Mesenchymal stem cell (in vitro differentiated cells and primary cell): Measurements from ENCODE around the gene VPS54.

Source experiments
- DNase-seq: peaks from one replicate; pipeline ENCODE4 v3.0.0-alpha.2; 2013
- H2AFZ ChIP-seq: one replicate; pipeline ENCODE4 v1.6.1; 2013; ENCODE audit warnings: low read depth, mild to moderate bottlenecking, control low read depth, inconsistent platforms, low read length, moderate library complexity
- H2AK5ac ChIP-seq: 2 replicates; pipeline ENCODE4 v1.6.1; 2013; ENCODE audit warnings: low read length, moderate library complexity, mild to moderate bottlenecking, inconsistent platforms; ENCODE audit not compliant: severe bottlenecking
- H2BK120ac ChIP-seq: one replicate; pipeline ENCODE4 v1.6.1; 2013; ENCODE audit warnings: low read depth, mild to moderate bottlenecking, inconsistent platforms, low read length, moderate library complexity
- H2BK12ac ChIP-seq, 2 experiments: one replicate each; pipeline ENCODE4 v1.6.1; 2013; ENCODE audit warnings: inconsistent platforms in 2 of 2, low read length in 2 of 2, mild to moderate bottlenecking in 2 of 2, moderate library complexity in 2 of 2, control low read depth in 1 of 2
- H2BK15ac ChIP-seq: one replicate; pipeline ENCODE4 v1.6.1; 2013; ENCODE audit warnings: mild to moderate bottlenecking, low read depth, inconsistent platforms; ENCODE audit not compliant: poor library complexity, severe bottlenecking
- H2BK5ac ChIP-seq: 2 replicates; pipeline ENCODE4 v1.6.1; 2013; ENCODE audit warnings: low read depth, mild to moderate bottlenecking, low read length, control low read depth, inconsistent platforms; ENCODE audit not compliant: poor library complexity, severe bottlenecking
- H3K14ac ChIP-seq, 2 experiments: one replicate each; pipeline ENCODE4 v1.6.1; 2013; ENCODE audit warnings: inconsistent platforms in 2 of 2, low read length in 2 of 2, control low read depth in 1 of 2, mild to moderate bottlenecking in 1 of 2, moderate library complexity in 1 of 2
- H3K18ac ChIP-seq, 2 experiments: one replicate each; pipeline ENCODE4 v1.6.1; 2013; ENCODE audit warnings: inconsistent platforms in 2 of 2, low read length in 2 of 2, control low read depth in 1 of 2, low read depth in 1 of 2, mild to moderate bottlenecking in 1 of 2
- H3K23ac ChIP-seq, 2 experiments: one replicate each; pipeline ENCODE4 v1.6.1; 2013; ENCODE audit warnings: inconsistent platforms in 2 of 2, low read length in 2 of 2, mild to moderate bottlenecking in 2 of 2, moderate library complexity in 2 of 2, control low read depth in 1 of 2
- H3K27ac ChIP-seq: 2 replicates; pipeline ENCODE4 v1.5.1; 2013; ENCODE audit warnings: mild to moderate bottlenecking, moderate library complexity, low read length, control low read depth, inconsistent platforms; ENCODE audit not compliant: poor library complexity, severe bottlenecking
- H3K27me3 ChIP-seq, 2 experiments: 2 replicates each; pipeline versions ENCODE4 v1.6.1 to v1.7.0; 2013; ENCODE audit warnings: low read length in 2 of 2, mild to moderate bottlenecking in 2 of 2, moderate library complexity in 2 of 2, control low read depth in 1 of 2, inconsistent platforms in 1 of 2; ENCODE audit not compliant: control insufficient read depth in 1 of 2, insufficient read depth in 1 of 2
- H3K36me3 ChIP-seq, 2 experiments: 2 replicates each; pipeline versions ENCODE4 v1.6.1 to v1.7.0; 2013; ENCODE audit warnings: low read length in 2 of 2, control low read depth in 1 of 2, inconsistent platforms in 1 of 2, low read depth in 1 of 2, mild to moderate bottlenecking in 1 of 2; ENCODE audit not compliant: insufficient read depth in 2 of 2, control insufficient read depth in 1 of 2
- H3K4ac ChIP-seq, 2 experiments: one replicate each; pipeline ENCODE4 v1.6.1; 2013; ENCODE audit warnings: inconsistent platforms in 2 of 2, low read length in 2 of 2, mild to moderate bottlenecking in 2 of 2, moderate library complexity in 2 of 2, control low read depth in 1 of 2, low read depth in 1 of 2
- H3K4me1 ChIP-seq: 2 replicates; pipeline ENCODE4 v1.6.1; 2013; ENCODE audit warnings: low read depth, low read length, control low read depth; ENCODE audit not compliant: control insufficient read depth, insufficient read depth
- H3K4me2 ChIP-seq: 2 replicates; pipeline ENCODE4 v1.6.1; 2013; ENCODE audit warnings: low read length, mild to moderate bottlenecking, inconsistent platforms; ENCODE audit not compliant: poor library complexity, severe bottlenecking
- H3K4me3 ChIP-seq, 2 experiments: 2 replicates each; pipeline versions ENCODE4 v1.5.1 to v1.7.0; 2013; ENCODE audit warnings: low read length in 2 of 2, mild to moderate bottlenecking in 2 of 2, control low read depth in 1 of 2, low read depth in 1 of 2; ENCODE audit not compliant: insufficient read depth in 1 of 2
- H3K79me1 ChIP-seq: replicated peaks from 2 replicates; pipeline ENCODE4 v1.6.1; 2013; ENCODE audit warnings: mild to moderate bottlenecking, control low read depth, low read length, inconsistent platforms; ENCODE audit not compliant: poor library complexity, severe bottlenecking
- H3K9ac ChIP-seq: 2 replicates; pipeline ENCODE4 v1.7.0; 2013; ENCODE audit warnings: mild to moderate bottlenecking, low read length, moderate library complexity
- H3K9me3 ChIP-seq: 2 replicates; pipeline ENCODE4 v1.7.0; 2013; ENCODE audit warnings: mild to moderate bottlenecking, low read length; ENCODE audit not compliant: control insufficient read depth
- H4K8ac ChIP-seq: one replicate; pipeline ENCODE4 v1.6.1; 2013; ENCODE audit warnings: inconsistent platforms, mild to moderate bottlenecking, low read length, moderate library complexity
- H4K91ac ChIP-seq: one replicate; pipeline ENCODE4 v1.6.1; 2013; ENCODE audit warnings: mild to moderate bottlenecking, low read length, inconsistent platforms
- WGBS: methylation state at CpG from one replicate; pipeline ENCODE4 v1.1.7; 2013; ENCODE audit warnings: mixed read lengths; 5-methylcytosine and 5-hydroxymethylcytosine counted together

Gene VPS54

DNA sequence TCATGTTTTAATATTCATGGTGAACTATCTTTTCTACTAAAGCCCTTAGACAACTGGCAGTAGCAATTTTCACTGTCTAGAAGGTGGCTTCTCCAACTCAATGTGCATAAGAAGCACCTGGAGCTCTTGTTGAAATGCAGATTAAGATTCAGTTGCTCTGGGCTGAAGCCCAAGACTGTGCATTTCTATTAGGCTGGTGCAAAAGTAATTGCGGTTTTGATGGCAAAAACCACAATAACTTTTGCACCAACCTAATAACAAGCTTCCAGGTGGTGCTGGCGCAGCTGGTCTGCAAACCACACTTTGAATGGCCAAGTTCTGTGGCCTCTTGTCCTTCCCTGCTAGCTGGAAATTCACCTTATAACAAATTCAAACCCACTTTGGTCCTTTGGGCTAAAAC is 26.7 kb upstream of the VPS54 start:
- Histone ChIP-seq H4K91ac (no peak overlapping the region), H3K79me1 (no peaks in the 10 kb centered on the region), H3K4me2 (no peak overlapping the region), H3K4me1 (peaks cover 2% of the 10 kb centered on the region), H3K4ac (no peak overlapping the region), H4K8ac (no peak overlapping the region), H3K36me3 (no peaks in the 10 kb centered on the region), H3K27me3 (no peaks in the 10 kb centered on the region), H2AK5ac (no peak overlapping the region), H3K27ac (no peak overlapping the region), H2BK120ac (no peak overlapping the region), H3K18ac (no peak overlapping the region), H3K9ac (no peak overlapping the region), H2BK15ac (no peak overlapping the region), H2AFZ (no peak overlapping the region), H2BK5ac (no peak overlapping the region), H3K14ac (no peak overlapping the region), H3K4me3 (no peak overlapping the region), H2BK12ac (no peak overlapping the region), H3K9me3 (no peaks in the 10 kb centered on the region), H3K23ac (no peak overlapping the region)
- DNase-seq: no peak
- WGBS: 95% methylated on average over 2 of the region's 2 CpGs

DNA sequence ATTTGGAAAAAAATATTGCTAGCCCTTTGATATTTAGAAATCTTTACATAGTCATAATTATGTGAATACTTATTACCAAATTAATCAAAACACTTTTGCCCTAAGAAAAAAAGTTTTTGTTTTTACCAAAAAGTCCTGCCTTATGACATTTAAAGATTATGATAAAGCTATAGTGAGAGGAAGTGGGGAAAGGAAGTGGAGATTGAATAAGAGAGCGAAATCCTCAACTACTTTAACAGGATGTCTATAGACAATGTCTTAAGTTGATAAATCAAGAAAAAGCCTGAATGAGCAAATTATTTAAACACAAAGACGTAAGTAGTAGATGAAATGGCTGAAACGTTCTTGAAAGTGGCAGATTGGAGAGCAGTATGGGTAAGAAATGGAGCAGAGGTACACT is 20.9 kb upstream of the VPS54 start:
- H2AFZ ChIP-seq: no peak overlapping the region
- H2BK5ac ChIP-seq: no peak overlapping the region
- no peak overlapping the region for H3K14ac ChIP-seq
- H3K79me1 ChIP-seq: no peaks in the 10 kb centered on the region
- H3K4me2 ChIP-seq: no peak overlapping the region
- no peak overlapping the region for H3K4me3 ChIP-seq
- DNase-seq: no peak
- H2AK5ac ChIP-seq: no peak overlapping the region
- no peak overlapping the region for H2BK15ac ChIP-seq
- H2BK12ac ChIP-seq: no peak overlapping the region
- no peak overlapping the region for H3K23ac ChIP-seq
- no peak overlapping the region for H3K27ac ChIP-seq
- no peak overlapping the region for H3K18ac ChIP-seq
- no peaks in the 10 kb centered on the region for H3K27me3 ChIP-seq
- H3K9ac ChIP-seq: no peak overlapping the region
- H3K36me3 ChIP-seq: no peaks in the 10 kb centered on the region
- H2BK120ac ChIP-seq: no peak overlapping the region
- no peaks in the 10 kb centered on the region for H3K4me1 ChIP-seq
- WGBS: 94% methylated on average over 2 of the region's 3 CpGs
- no peak overlapping the region for H4K91ac ChIP-seq
- no peaks in the 10 kb centered on the region for H3K9me3 ChIP-seq
- no peak overlapping the region for H4K8ac ChIP-seq
- H3K4ac ChIP-seq: no peak overlapping the region

- peak; percentile 73 for DNase-seq
- no peak overlapping the region for H4K8ac ChIP-seq
- no peak overlapping the region for H2BK12ac ChIP-seq
- no peak overlapping the region for H3K27ac ChIP-seq
- H3K14ac ChIP-seq: no peak overlapping the region
- no peak overlapping the region for H3K4me2 ChIP-seq
- H2BK120ac ChIP-seq: no peak overlapping the region
- H3K18ac ChIP-seq: no peak overlapping the region
- no peak overlapping the region for H2AK5ac ChIP-seq
- no peak overlapping the region for H3K4ac ChIP-seq
- no peak overlapping the region for H2BK15ac ChIP-seq
- peak overlapping the region; percentile 70 for H3K9ac ChIP-seq
- H3K4me1 ChIP-seq: no peaks in the 10 kb centered on the region
- no peaks in the 10 kb centered on the region for H3K9me3 ChIP-seq
- H3K27me3 ChIP-seq: no peaks in the 10 kb centered on the region
- H3K36me3 ChIP-seq: no peaks in the 10 kb centered on the region
- WGBS: 85% methylated on average over 2 of the region's 5 CpGs
- no peak overlapping the region for H2BK5ac ChIP-seq
- H3K4me3 ChIP-seq: no peak overlapping the region
- no peaks in the 10 kb centered on the region for H3K79me1 ChIP-seq
- H2AFZ ChIP-seq: no peak overlapping the region
- no peak overlapping the region for H4K91ac ChIP-seq
- no peak overlapping the region for H3K23ac ChIP-seq
Observed at GRCh38 chr2:64036034-64036705, 16.9 kb upstream of the VPS54 start.

DNA sequence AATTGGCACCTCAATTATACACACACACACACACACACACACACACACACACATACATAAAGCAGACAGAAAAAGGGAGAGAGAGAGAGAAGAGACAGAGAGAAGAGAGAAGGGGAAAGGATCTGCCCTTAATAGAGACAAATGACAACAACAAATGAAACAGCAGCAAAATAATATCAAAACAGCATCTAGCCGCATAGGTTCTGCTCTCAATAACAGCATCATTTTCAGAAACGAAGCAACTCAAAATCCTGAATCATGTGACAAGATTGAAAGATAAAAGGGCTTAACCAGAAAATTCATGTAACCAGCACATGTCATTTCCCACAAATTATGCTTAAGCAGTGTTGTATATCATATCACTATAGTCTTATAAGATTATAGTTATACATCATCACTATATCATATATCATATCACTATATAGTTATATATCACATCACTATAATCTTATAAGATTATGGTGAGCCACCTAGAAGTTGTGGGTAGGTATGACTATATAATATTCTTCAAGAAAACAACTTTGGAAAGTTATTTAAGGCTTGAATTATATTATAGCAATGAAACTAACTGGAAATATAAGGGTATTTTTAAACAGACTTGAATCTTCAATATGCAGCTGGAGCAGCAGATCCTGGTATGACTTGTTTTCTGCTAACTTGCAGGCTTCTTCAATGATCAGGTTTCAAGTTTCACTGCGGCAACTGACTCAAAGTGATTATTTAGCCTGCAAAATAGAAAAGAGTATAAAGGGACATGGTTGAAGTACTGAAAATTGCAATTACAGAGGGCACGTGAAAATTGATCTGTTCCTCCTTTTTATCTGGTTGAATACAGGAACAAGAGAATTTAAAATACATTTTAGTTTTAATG is 16.1 kb upstream of the VPS54 start:
- H3K23ac ChIP-seq: no peak overlapping the region
- no peak overlapping the region for H3K4me2 ChIP-seq
- no peak overlapping the region for H2BK12ac ChIP-seq
- no peak overlapping the region for H2BK120ac ChIP-seq
- no peak overlapping the region for H2BK15ac ChIP-seq
- H3K18ac ChIP-seq: no peak overlapping the region
- 75% methylated on average over 3 of the region's 4 CpGs for WGBS
- H3K79me1 ChIP-seq: no peaks in the 10 kb centered on the region
- H4K8ac ChIP-seq: no peak overlapping the region
- H2AFZ ChIP-seq: no peak overlapping the region
- H3K4ac ChIP-seq: no peak overlapping the region
- no peak overlapping the region for H2BK5ac ChIP-seq
- no peak for DNase-seq
- peak overlapping the region; percentile 70 for H3K9ac ChIP-seq
- H4K91ac ChIP-seq: no peak overlapping the region
- H3K27me3 ChIP-seq: no peaks in the 10 kb centered on the region
- H3K4me3 ChIP-seq: peak overlapping the region in 1 of 2 experiments; percentile 59
- H3K9me3 ChIP-seq: no peaks in the 10 kb centered on the region
- H3K27ac ChIP-seq: no peak overlapping the region
- no peak overlapping the region for H3K14ac ChIP-seq
- H3K4me1 ChIP-seq: no peaks in the 10 kb centered on the region
- H2AK5ac ChIP-seq: no peak overlapping the region
- no peaks in the 10 kb centered on the region for H3K36me3 ChIP-seq
